SJSA1 (cell line): Measurements from ENCODE around the gene EXO5. TPM values are rescaled to one million over a fixed set of nuclear protein-coding genes. Genes with fewer than 3 reads are reported as not detected.
"Not testable (repeated sequence)": the region's sequence is repeated elsewhere in the genome, so short reads cannot be mapped to it uniquely, and the experiment has no call there.

Source experiments
- DNase-seq, 2 experiments: peaks; one replicate each; pipeline ENCODE4 v3.0.0-alpha.2; 2015 to 2020; ENCODE audit warnings: low spot score in 2 of 2, low read depth in 1 of 2
- H3K27ac ChIP-seq: fragments of 250-450 bp; sonication (Bioruptor Pico); 2 replicates; pipeline ENCODE4 v1.5.1; 2020; ENCODE audit warnings: mild to moderate bottlenecking, moderate library complexity
- H3K27me3 ChIP-seq: fragments of 250-450 bp; sonication (Bioruptor Pico); replicated peaks from 2 replicates; pipeline ENCODE4 v1.5.1; 2020; ENCODE audit warnings: mild to moderate bottlenecking, moderate library complexity
- H3K36me3 ChIP-seq: fragments of 250-450 bp; sonication (Bioruptor Pico); 2 replicates; pipeline ENCODE4 v1.5.1; 2020; ENCODE audit warnings: mild to moderate bottlenecking
- H3K4me1 ChIP-seq: fragments of 250-450 bp; sonication (Bioruptor Pico); replicated peaks from 2 replicates; pipeline ENCODE4 v1.6.1; 2021; ENCODE audit warnings: mild to moderate bottlenecking
- H3K4me3 ChIP-seq: fragments of 250-450 bp; sonication (Bioruptor Pico); 2 replicates; pipeline ENCODE4 v1.5.1; 2020; ENCODE audit warnings: mild to moderate bottlenecking
- H3K9me3 ChIP-seq: fragments of 250-450 bp; sonication (Bioruptor Pico); replicated peaks from 2 replicates; pipeline ENCODE4 v1.5.1; 2020; ENCODE audit warnings: mild to moderate bottlenecking
- total RNA-seq: library from RNA; depleted of rRNA; stranded (reverse); fragments of >200 nt; shearing (Covaris generic); gene quantifications from 2 replicates; pipeline ENCODE4 v1.2.3, GENCODE V29; 2014

EXO5 gene
- total RNA-seq, 1 experiment from 2014 or later: 20.4 TPM

DNA sequence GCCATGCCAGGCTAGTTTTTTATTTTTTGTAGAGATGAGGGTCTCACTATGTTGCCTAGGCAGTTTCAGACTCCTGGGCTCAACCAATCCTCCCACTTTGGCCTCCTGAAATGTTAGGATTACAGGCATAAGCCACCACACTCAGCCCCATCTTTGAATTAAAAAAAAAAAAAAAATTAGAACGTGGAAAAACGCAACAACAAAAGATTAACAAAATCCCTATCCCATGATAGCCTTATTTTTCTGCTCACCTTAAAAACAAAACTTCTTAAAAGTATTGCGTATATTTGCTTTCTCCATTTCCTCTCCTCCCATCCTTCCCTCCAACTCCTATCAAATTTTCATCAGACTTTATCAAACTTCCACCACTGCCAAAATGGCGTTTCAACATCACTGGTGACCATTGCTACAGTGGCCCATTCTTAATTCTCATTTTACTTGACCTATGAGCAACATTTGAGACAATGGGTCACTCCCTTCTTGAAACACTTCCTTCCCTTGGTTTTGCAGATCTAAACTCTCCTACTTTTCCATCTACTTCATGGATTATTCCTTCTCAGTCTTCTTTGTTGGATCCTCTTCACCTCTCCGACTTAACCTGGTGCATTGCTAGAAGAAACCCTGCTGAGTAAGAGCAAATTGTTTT is 22.3 kb downstream of the EXO5 start:
- peaks cover 11% of the 10 kb centered on the region for H3K36me3 ChIP-seq
- no peaks in the 10 kb centered on the region for H3K27me3 ChIP-seq
- H3K4me3 ChIP-seq: peak overlapping the region; percentile 55
- H3K9me3 ChIP-seq: no peaks in the 10 kb centered on the region
- DNase-seq: no peak
- peak overlapping the region; percentile 65 for H3K27ac ChIP-seq
- peaks cover 3% of the 10 kb centered on the region for H3K4me1 ChIP-seq

DNA sequence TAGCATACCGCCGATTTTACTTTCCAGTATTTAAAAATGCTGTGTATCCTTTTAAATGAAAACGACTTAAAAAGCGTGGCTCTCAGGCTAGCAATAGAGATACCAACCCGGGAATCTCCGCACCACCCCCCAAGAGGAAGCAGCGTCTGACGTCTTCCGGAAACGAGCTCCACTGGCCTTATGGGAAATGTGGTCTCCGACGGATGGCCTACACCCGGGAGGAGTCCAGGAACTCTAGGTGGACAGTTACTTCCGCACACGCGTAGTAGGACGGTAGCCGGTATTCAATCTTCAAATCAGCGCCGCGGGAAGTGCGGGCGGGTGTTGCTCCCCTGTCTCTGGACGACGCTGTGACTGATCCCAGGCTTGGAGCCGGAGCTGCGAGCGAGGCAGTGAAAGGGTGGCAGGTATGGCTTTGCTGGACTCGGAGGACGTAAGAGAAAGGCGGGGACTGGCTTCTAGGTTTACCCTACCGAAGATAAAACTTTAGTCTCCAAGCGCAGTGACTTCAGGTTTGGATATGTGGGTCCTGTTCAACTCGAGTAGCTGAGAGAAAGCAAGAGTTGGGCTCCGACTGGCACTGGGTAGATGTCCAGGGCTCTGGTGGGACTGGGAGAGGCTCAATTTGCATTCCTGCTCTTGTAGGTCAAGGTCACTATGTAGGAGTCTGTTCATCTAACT is 23.0 kb downstream of the EXO5 start, which contains the start of gene ZNF684:
Gene ZNF684 (plus strand): TSS at position 257 of the 681 bp plus-strand sequence. CDS start 1,530 bp downstream, outside the sequence.
- peak within 1 kb of the TSS; percentile 65 for H3K27ac ChIP-seq
- H3K9me3 ChIP-seq: no peaks in the 10 kb centered on the region
- no peaks in the 10 kb centered on the region for H3K27me3 ChIP-seq
- DNase-seq: peak; percentile 88 to 94
- H3K36me3 ChIP-seq: peaks cover 12% of the 10 kb centered on the region
- peak within 1 kb of the TSS; percentile 55 for H3K4me3 ChIP-seq
- H3K4me1 ChIP-seq: peaks cover 3% of the 10 kb centered on the region

DNA sequence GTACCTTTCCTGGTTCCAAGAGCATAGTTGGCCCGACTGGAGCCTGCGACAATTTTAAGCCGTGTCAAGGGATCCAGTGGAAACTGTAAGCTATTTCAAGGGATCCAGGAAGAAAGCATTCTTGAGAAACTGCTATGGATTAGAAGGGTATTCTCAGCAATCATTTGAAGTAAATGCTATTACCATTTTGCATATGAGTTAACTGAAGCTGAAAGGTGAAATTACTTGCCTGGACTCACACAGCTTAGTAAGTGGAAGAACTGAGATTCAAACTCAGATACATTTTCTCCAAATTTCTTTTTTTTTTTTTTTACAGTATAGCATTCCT is 23.5 kb downstream of the EXO5 start:
- Histone ChIP-seq H3K36me3 (peaks cover 12% of the 10 kb centered on the region), H3K4me1 (peaks cover 3% of the 10 kb centered on the region), H3K9me3 (no peaks in the 10 kb centered on the region), H3K27ac (peak overlapping the region; percentile 65; the same call in 1 of the 2 replicates), H3K27me3 (no peaks in the 10 kb centered on the region), H3K4me3 (peak overlapping the region; percentile 55)
- no peak for DNase-seq

DNA sequence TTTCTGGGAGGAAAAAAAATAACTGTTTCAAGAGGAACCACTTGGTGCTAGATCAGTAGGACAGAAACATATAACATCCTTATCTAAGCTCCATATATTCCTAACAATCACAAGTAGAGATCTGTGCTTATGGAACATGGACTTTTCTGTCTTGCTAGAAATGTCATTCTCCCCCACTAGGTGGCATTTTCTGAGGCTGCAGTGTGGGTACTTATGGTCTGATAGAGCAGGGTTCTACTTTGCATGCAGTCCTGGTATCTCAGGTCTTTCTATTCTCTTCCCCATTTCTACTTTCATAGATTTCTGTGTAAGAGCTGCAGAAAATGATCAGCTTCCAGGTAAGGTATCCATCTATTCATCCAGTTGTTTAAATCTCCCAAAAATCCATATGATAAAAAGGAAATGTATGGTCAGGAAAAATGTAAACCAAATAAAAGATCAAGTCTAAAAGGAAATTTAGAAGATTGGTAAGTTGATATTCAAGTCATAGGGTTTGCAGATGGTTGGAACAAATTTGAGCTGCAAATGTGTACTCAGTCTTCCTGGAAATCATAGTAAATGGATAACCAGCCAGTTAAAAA is 24.4 kb downstream of the EXO5 start:
- Histone ChIP-seq H3K9me3 (no peaks in the 10 kb centered on the region), H3K4me1 (peaks cover 3% of the 10 kb centered on the region), H3K27me3 (no peaks in the 10 kb centered on the region), H3K36me3 (peaks cover 12% of the 10 kb centered on the region), H3K27ac (no peak overlapping the region), H3K4me3 (no peak overlapping the region)
- peak in 1 of 2 experiments; percentile 30 for DNase-seq

GRCh38 chr1:40534589-40534988 is 26.0 kb downstream of the EXO5 start:
- no peak overlapping the region for H3K27ac ChIP-seq
- H3K27me3 ChIP-seq: no peaks in the 10 kb centered on the region
- H3K36me3 ChIP-seq: peaks cover 12% of the 10 kb centered on the region
- no peak for DNase-seq
- no peaks in the 10 kb centered on the region for H3K9me3 ChIP-seq
- peaks cover 3% of the 10 kb centered on the region for H3K4me1 ChIP-seq
- H3K4me3 ChIP-seq: no peak overlapping the region

GRCh38 chr1:40535732-40536131 is 27.2 kb downstream of the EXO5 start:
- no peak overlapping the region for H3K27ac ChIP-seq
- no peaks in the 10 kb centered on the region for H3K27me3 ChIP-seq
- H3K9me3 ChIP-seq: no peaks in the 10 kb centered on the region
- no peak overlapping the region for H3K4me3 ChIP-seq
- DNase-seq: no peak
- H3K4me1 ChIP-seq: peaks cover 3% of the 10 kb centered on the region
- peaks cover 16% of the 10 kb centered on the region for H3K36me3 ChIP-seq

GRCh38 chr1:40539338-40539737 is 30.8 kb downstream of the EXO5 start:
- no peaks in the 10 kb centered on the region for H3K9me3 ChIP-seq
- no peak overlapping the region for H3K27ac ChIP-seq
- no peaks in the 10 kb centered on the region for H3K4me1 ChIP-seq
- H3K36me3 ChIP-seq: peaks cover 24% of the 10 kb centered on the region
- no peaks in the 10 kb centered on the region for H3K27me3 ChIP-seq
- no peak overlapping the region for H3K4me3 ChIP-seq
- no peak for DNase-seq

DNA sequence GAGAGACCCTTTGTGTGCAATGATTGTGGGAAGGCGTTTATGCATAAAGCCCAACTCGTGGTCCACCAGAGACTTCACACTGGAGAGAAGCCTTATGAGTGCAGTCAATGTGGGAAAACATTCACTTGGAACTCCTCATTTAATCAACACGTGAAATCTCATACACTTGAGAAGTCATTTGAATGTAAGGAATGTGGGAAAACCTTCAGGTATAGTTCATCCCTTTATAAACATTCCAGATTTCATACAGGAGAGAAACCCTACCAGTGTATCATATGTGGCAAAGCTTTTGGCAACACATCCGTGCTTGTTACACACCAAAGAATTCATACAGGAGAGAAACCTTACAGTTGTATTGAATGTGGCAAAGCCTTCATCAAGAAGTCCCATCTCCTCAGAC is 38.4 kb downstream of the EXO5 start:
- Histone ChIP-seq H3K36me3 (peaks cover 45% of the 10 kb centered on the region), H3K27ac (no peak overlapping the region), H3K9me3 (peaks cover 19% of the 10 kb centered on the region), H3K4me1 (no peaks in the 10 kb centered on the region), H3K27me3 (no peaks in the 10 kb centered on the region), H3K4me3 (no peak overlapping the region)
- no peak for DNase-seq

- DNase-seq: no peak
- H3K9me3 ChIP-seq: no peaks in the 10 kb centered on the region
Observed at GRCh38 chr1:40553017-40553416, 44.5 kb downstream of the EXO5 start.

GRCh38 chr1:40554807-40555206 is 46.2 kb downstream of the EXO5 start:
- H3K36me3 ChIP-seq, H3K9me3 ChIP-seq, DNase-seq, H3K27ac ChIP-seq, H3K4me3 ChIP-seq, H3K27me3 ChIP-seq, H3K4me1 ChIP-seq: not testable (repeated sequence)

More at GRCh38 chr1:40553017-40553416, 44.5 kb downstream of the EXO5 start:
- no peak overlapping the region for H3K27ac ChIP-seq
- H3K36me3 ChIP-seq: no peaks in the 10 kb centered on the region
- no peaks in the 10 kb centered on the region for H3K27me3 ChIP-seq
- no peaks in the 10 kb centered on the region for H3K4me1 ChIP-seq
- H3K4me3 ChIP-seq: no peak overlapping the region

DNA sequence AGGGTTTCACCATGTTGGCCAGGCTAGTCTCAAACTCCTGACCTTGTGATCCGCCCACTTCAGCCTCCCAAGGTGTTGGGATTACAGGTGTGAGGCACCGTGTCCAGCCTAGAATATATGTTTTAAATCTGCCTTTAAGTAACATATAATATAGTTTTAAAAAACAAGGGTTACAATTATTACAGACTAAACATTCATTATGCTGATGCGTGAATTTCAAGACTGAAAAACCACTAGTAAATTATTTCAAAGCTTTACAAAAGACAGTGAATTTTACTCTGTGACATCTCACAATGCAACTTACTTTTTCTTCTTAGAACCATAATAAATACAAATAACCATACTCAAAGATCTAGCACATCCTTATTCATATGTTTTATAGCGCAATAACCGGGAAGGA is 47.6 kb downstream of the EXO5 start:
- no peak overlapping the region for H3K27ac ChIP-seq
- H3K4me1 ChIP-seq: no peaks in the 10 kb centered on the region
- H3K4me3 ChIP-seq: no peak overlapping the region
- no peaks in the 10 kb centered on the region for H3K27me3 ChIP-seq
- H3K36me3 ChIP-seq: no peaks in the 10 kb centered on the region
- DNase-seq: no peak
- no peaks in the 10 kb centered on the region for H3K9me3 ChIP-seq

DNA sequence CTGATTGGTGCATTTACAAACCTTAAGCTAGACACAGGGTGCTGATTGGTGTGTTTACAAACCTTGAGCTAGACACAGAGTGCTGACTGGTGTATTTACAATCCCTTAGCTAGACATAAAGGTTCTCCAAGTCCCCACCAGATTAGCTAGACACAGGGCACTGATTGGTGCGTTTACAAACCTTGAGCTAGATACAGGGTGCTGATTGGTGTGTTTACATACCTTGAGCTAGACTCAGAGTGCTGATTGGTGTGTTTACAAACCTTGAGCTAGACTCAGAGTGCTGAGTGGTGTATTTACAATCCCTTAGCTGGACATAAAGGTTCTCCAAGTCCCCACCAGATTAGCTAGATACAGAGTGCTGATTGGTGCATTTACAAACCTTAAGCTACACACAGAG is 49.7 kb downstream of the EXO5 start:
- DNase-seq, H3K36me3 ChIP-seq, H3K27ac ChIP-seq, H3K4me1 ChIP-seq, H3K9me3 ChIP-seq, H3K4me3 ChIP-seq, H3K27me3 ChIP-seq: not testable (repeated sequence)

GRCh38 chr1:40562185-40562584 is 53.6 kb downstream of the EXO5 start:
- no peaks in the 10 kb centered on the region for H3K36me3 ChIP-seq
- H3K27me3 ChIP-seq: no peaks in the 10 kb centered on the region
- no peak overlapping the region for H3K4me3 ChIP-seq
- H3K27ac ChIP-seq: no peak overlapping the region
- H3K9me3 ChIP-seq: peaks cover 2% of the 10 kb centered on the region; the same call in 1 of the 2 replicates
- H3K4me1 ChIP-seq: no peaks in the 10 kb centered on the region
- no peak for DNase-seq

- Histone ChIP-seq H3K4me3 (no peak overlapping the region), H3K27me3 (no peaks in the 10 kb centered on the region), H3K4me1 (no peaks in the 10 kb centered on the region), H3K36me3 (no peaks in the 10 kb centered on the region), H3K27ac (no peak overlapping the region), H3K9me3 (peaks cover 2% of the 10 kb centered on the region; the same call in 1 of the 2 replicates)
- no peak for DNase-seq
Observed at GRCh38 chr1:40563266-40563665, 54.7 kb downstream of the EXO5 start.
